Astrocyte of the spinal cord (primary cell): ENCODE measurements around the gene GRB14.

Experiments
- DNase-seq: peaks from one replicate; pipeline ENCODE4 v3.0.0; 2011; ENCODE audit warnings: low read depth, low spot score
- H3K4me3 ChIP-seq: 2 replicates; pipeline ENCODE4 v1.5.1; 2011; ENCODE audit warnings: low read depth, mild to moderate bottlenecking, low read length, moderate library complexity
- CTCF ChIP-seq: IDR thresholded peaks from 2 replicates; pipeline ENCODE4 v1.5.1; 2012; ENCODE audit warnings: low read depth, mild to moderate bottlenecking, low read length, inconsistent platforms
- in situ Hi-C: cut with HindIII; loops from 2 replicates; pipeline ENCODE4 v1.10.0; 2017; ENCODE audit warnings: low sequenced_read_pairs

Gene GRB14

GRCh38 chr2:164515734-164516133, 105.5 kb downstream of the GRB14 start:
- in situ Hi-C loops, result no loop called here
- H3K4me3 ChIP-seq, result no peak overlapping the region
- no peak for TF ChIP-seq CTCF
- no peak for DNase-seq

GRCh38 chr2:164515030-164515429, 106.3 kb downstream of the GRB14 start:
- no peak for DNase-seq
- in situ Hi-C loops, result no loop called here
- no peak for TF ChIP-seq CTCF
- no peak overlapping the region for H3K4me3 ChIP-seq

DNA sequence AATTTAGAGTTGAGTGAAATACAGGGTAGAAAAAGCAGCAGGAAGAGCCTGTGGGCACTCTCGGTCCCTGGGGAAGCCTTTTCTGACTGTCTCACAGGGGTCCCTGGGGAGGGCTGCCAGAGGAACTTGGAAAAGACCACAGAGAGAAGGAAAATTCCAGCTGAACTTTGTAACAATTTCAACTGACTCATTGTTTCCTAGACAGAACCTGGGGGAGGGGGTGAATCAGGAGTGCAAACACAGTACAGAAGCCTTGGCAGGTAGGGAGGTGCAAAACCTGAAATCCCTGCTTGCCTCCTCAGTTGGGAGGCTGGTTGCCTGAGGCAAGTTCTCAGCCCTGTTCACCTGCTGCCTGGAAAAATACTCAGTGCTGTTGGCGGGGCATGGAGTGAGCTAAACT, 106.8 kb downstream of the GRB14 start:
- in situ Hi-C loops, result no loop called here
- TF ChIP-seq CTCF, result no peak
- peak; percentile 12 for DNase-seq
- no peak overlapping the region for H3K4me3 ChIP-seq

DNA sequence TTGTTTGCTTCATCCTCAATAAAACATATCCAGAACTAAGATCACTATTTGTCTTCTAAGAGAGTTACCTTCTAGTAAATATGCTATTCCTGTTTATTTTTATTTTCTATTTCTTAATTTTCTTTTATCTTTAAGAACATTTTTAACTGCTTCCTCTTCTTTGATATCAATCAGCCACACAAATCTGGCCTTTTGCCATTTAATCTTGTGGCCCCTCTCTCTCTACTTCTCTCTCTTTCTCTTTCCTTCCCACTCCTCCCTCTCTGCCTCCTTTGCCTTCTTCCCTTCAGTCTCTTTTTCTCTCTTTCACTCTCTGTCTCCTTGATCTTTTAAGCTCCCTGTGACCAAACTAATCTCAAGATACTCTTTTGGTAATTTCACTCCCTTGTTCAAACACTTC, 108.4 kb downstream of the GRB14 start:
- no peak for DNase-seq

GRCh38 chr2:164511738-164512137, 109.5 kb downstream of the GRB14 start:
- DNase-seq, result no peak
- in situ Hi-C loops, result no loop called here
- TF ChIP-seq CTCF, result no peak
- no peak overlapping the region for H3K4me3 ChIP-seq

More for the DNA sequence above, 108.4 kb downstream of the GRB14 start:
- no peak for TF ChIP-seq CTCF
- in situ Hi-C loops, result no loop called here
- no peak overlapping the region for H3K4me3 ChIP-seq

- H3K4me3 ChIP-seq, result no peak overlapping the region
- in situ Hi-C loops, result no loop called here
Measured at GRCh38 chr2:164510895-164511294, 110.4 kb downstream of the GRB14 start.

More at GRCh38 chr2:164510895-164511294, 110.4 kb downstream of the GRB14 start:
- DNase-seq, result no peak
- no peak for TF ChIP-seq CTCF
